Fibroblast of skin of scalp (primary cell): ENCODE measurements around the gene HSPA4L.

Experiments used
- DNase-seq: peaks from one replicate; pipeline ENCODE4 v3.0.0-alpha.2; 2013

The HSPA4L gene

DNA sequence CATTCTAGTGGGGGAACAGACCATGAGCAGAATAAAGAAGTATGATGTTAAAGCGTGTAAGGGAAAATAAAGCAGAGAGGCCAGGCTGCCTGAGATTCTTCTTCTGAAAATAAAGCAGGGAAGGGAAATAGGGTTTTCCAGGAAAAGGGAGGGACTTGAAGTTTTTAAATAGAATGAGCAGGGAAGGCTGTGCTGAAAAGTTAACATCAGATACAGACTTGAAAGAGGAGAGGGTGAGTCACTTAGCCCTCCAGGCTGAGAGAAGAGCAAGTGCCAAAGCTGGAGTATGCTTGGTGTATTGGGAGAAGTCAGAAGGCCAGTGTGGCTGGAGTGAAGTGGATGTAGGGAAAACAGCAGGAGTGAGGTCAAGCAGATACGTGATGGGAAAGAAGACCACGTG is 88.6 kb downstream of the HSPA4L start:
- peak; percentile 63 for DNase-seq

DNA sequence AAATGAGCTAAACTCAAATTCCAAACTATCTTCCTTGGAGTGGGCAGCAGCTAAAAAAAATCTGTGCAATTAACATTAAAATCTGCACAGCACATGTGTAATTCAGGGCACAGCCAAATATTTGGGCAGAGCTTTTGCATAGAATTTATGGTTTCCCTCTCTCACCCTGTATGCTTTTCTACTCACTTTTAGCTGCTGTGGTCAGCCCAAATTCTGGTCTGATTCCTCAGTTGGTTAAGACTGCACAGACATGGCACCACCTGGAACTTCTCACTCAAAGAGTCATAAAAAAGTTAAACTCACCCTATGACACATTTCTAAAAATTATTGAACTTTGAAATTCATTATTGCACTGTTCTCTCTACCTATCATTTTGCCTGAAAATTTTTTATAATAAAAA is 93.7 kb downstream of the HSPA4L start:
- no peak for DNase-seq

GRCh38 chr4:127880763-127881562 is 98.8 kb downstream of the HSPA4L start, which contains the start of gene PLK4:
PLK4 (plus strand) TSS chr4:127880893; CDS start chr4:127881135, 242 bp downstream.
- peak; percentile 97 for DNase-seq

DNA sequence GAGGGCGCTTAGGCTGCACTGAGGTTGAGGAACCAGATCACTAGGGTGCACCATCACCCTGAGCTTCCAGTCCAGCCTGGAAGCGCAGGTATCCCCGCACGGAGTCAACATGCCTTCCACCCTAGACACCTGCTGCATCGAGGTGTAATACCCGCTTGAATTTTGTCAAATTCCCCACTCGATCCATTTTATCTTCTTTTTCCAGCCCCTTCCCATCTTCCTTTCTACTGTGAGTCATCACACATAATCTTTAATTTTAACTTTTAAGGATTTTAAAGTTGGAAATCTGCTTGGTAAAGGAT is 99.4 kb downstream of the HSPA4L start:
- DNase-seq, result no peak

- no peak for DNase-seq
Measured at GRCh38 chr4:127888559-127888958, 106.4 kb downstream of the HSPA4L start.

- peak; percentile 4 for DNase-seq
Measured at GRCh38 chr4:127889903-127890302, 107.8 kb downstream of the HSPA4L start.
